ENCODE data around the gene RETREG3. TPM values are rescaled to one million over a fixed set of nuclear protein-coding genes. Genes with fewer than 3 reads are reported as not detected.

Gene RETREG3
- total and polyA plus RNA-seq, 9 of the 15 experiments (the other 6 are each of a cell fraction or from before 2014, with no cell fraction given): 4.1 to 39.0 (median 16.9) TPM

DNA sequence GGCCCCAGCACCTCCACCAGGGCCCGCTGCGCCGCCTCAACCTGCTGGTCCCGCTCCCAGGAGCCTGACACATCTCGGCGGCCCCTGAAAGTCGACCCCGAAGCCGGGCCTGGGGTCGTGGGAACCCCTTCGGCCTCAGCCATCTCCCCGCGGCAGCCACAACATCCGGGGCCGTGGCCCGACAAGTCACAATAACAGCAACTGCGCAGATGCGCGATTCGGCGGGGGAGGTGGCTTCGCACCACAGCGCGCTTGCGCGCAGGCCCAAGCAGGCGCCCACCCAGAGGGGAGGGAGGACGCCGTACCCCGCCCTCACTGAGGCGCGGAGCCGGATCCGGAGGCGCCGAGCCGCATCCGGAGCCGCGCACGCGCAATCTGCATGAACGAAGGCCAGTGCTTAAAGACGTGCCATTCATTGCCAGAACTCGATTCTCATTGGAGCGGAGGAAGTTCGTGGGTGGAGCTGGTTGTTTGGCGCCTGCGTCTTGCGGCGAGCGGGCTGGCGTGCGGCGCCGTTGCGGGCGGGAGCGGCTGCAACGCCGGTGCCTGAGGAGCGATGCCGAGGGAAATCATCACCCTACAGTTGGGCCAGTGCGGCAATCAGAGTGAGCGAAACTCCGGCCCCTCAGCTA is at the start of gene RETREG3, which contains the start of gene TUBG1 (continued):
- TF ChIP-seq HIVEP1 (CRISPR knock-in tag; IDR thresholded peaks at IDR 0.05) (no peak), ZNF609 (CRISPR knock-in tag; IDR thresholded peaks at IDR 0.05; ENCODE audit: borderline replicate concordance) (no peak), SMAD3 (CRISPR knock-in tag; conservative IDR thresholded peaks at IDR 0.05) (no peak), THRAP3 (IDR thresholded peaks at IDR 0.05; ENCODE audit: borderline replicate concordance) (no peak), NKRF (IDR thresholded peaks at IDR 0.05; ENCODE audit: borderline replicate concordance) (no peak), IRF1 (CRISPR knock-in tag; IDR thresholded peaks at IDR 0.05; ENCODE audit: borderline replicate concordance) (no peak), SMARCE1 (IDR thresholded peaks at IDR 0.05) (no peak), HNRNPLL (IDR thresholded peaks at IDR 0.05; ENCODE audit: low read depth, low read length, poor library complexity, severe bottlenecking) (peak; percentile 84), NRF1 (conservative IDR thresholded peaks at IDR 0.05 in 1 of 2, IDR thresholded peaks at IDR 0.05 in 1 of 2) (peak; percentile 99), MEIS2 (IDR thresholded peaks at IDR 0.05; ENCODE audit: partially characterized antibody) (peak; percentile 92), PRPF4 (IDR thresholded peaks at IDR 0.05; ENCODE audit: insufficient read depth, low read depth, low read length, poor library complexity, severe bottlenecking) (no peak), CBX3 (IDR thresholded peaks at IDR 0.05; ENCODE audit: borderline replicate concordance in 1 of 2, low read length in 2 of 2) (no peak), TCF7L2 (IDR thresholded peaks at IDR 0.05; ENCODE audit: low read depth, low read length) (no peak), RAD21 (CRISPR knock-in tag; conservative IDR thresholded peaks at IDR 0.05 in 1 of 2, IDR thresholded peaks at IDR 0.05 in 1 of 2) (peak in 1 of 2 experiments; percentile 32; a peak in 2 of 4 replicates), L3MBTL2 (IDR thresholded peaks at IDR 0.05) (peak; percentile 82), KLF16 (IDR thresholded peaks at IDR 0.05) (no peak)
- TF ChIP-seq, protein P1, sequence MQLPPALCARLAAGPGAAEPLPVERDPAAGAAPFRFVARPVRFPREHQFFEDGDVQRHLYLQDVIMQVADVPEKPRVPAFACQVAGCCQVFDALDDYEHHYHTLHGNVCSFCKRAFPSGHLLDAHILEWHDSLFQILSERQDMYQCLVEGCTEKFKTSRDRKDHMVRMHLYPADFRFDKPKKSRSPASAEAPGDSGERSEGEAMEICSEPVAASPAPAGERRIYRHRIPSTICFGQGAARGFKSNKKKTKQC (CRISPR knock-in tag; IDR thresholded peaks at IDR 0.05): no peak
- TF ChIP-seq, protein P2, sequence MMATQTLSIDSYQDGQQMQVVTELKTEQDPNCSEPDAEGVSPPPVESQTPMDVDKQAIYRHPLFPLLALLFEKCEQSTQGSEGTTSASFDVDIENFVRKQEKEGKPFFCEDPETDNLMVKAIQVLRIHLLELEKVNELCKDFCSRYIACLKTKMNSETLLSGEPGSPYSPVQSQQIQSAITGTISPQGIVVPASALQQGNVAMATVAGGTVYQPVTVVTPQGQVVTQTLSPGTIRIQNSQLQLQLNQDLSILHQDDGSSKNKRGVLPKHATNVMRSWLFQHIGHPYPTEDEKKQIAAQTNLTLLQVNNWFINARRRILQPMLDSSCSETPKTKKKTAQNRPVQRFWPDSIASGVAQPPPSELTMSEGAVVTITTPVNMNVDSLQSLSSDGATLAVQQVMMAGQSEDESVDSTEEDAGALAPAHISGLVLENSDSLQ (IDR thresholded peaks at IDR 0.05): peak; percentile 97
